Mammary epithelial cell (primary cell): ENCODE measurements around the gene MYADML2.

ENCODE experiments used
- CTCF ChIP-seq, 2 donors: IDR thresholded peaks in 1 of 2; conservative IDR thresholded peaks in 1 of 2; 2 replicates each; pipeline ENCODE4 v1.5.1; 2011 to 2012; ENCODE audit warnings: inconsistent platforms in 2 of 2, low read length in 2 of 2, mild to moderate bottlenecking in 2 of 2, control low read depth in 1 of 2, low read depth in 1 of 2; ENCODE audit not compliant: insufficient read depth in 1 of 2; ENCODE audit errors: extremely low read depth in 1 of 2
- EZH2 ChIP-seq: IDR thresholded peaks from 2 replicates; pipeline ENCODE4 v1.6.1; 2012; ENCODE audit warnings: low read length, inconsistent platforms, borderline replicate concordance

GRCh38 chr17:81917565-81918332 is 29.3 kb downstream of the MYADML2 start, which contains the start of gene SIRT7:
- TF ChIP-seq CTCF (conservative IDR thresholded peaks at IDR 0.05 in 1 of 2, IDR thresholded peaks at IDR 0.05 in 1 of 2; ENCODE audit: extremely low read depth in 1 of 2, insufficient read depth in 1 of 2, low read depth in 1 of 2, low read length in 2 of 2) (no peak), EZH2 (no peak)
